DLD1 (cell line): ENCODE results near the gene AKT1S1.

ENCODE experiments used
- in situ Hi-C: cut with HindIII; loops from 2 replicates; pipeline ENCODE4 v1.10.0; 2017; ENCODE audit warnings: low sequenced_read_pairs

Gene AKT1S1

DNA sequence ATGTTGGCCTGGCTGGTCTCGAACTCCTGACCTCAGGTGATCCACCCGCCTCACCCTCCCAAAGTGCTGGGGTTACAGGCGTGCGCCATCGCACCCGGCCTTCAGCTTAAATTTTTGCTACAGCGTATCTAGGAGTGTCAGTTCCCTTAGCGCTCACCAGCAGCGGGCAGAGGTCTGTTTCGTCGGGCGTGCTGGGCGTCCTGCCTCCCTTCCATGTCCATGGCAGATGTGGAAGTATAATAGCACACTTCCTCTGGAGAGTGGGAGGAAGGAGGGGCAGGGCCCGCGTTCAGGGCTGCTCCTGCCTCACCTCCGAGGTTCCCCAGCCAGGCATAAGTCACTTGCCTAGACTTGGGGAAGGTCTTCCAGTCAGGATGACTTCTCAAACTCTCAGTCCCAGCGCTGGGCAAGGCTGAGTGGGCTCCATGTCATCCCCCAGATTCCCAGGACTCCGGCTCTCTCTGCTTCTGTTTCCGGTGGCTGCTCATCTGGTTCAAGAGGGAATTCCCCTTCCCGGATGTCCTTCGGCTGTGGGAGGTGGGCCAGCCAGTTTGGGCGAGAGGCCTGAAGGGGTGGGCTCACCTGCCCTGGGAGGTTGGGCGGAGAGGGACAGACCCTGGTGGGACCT lies 10.0 kb upstream of the AKT1S1 start:
- in situ Hi-C loops = no loop called here

GRCh38 chr19:49884760-49885159 lies 7.6 kb upstream of the AKT1S1 start:
- in situ Hi-C loops = no loop called here

DNA sequence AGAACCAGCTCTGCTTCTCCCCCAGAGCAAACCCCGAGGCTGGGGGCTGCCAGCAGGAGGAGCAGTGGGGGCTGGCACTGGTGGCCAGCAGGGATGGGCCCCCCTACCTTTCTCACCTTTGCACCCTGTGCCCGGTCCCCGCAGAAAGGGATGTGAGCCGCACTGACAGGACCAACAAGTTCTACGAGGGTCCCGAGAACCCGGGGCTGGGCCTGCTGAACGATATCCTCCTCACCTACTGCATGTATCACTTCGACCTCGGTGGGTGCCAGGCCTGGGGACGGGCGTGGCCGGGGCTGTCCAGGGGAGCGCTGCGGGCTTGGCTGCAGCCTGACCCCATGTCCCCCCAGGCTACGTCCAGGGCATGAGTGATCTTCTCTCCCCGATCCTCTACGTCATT lies 7.0 kb upstream of the AKT1S1 start:
- in situ Hi-C loops = no loop called here

GRCh38 chr19:49883094-49883493 lies 5.9 kb upstream of the AKT1S1 start:
- in situ Hi-C loops = no loop called here

GRCh38 chr19:49882643-49883042 lies 5.5 kb upstream of the AKT1S1 start:
- in situ Hi-C loops = no loop called here

DNA sequence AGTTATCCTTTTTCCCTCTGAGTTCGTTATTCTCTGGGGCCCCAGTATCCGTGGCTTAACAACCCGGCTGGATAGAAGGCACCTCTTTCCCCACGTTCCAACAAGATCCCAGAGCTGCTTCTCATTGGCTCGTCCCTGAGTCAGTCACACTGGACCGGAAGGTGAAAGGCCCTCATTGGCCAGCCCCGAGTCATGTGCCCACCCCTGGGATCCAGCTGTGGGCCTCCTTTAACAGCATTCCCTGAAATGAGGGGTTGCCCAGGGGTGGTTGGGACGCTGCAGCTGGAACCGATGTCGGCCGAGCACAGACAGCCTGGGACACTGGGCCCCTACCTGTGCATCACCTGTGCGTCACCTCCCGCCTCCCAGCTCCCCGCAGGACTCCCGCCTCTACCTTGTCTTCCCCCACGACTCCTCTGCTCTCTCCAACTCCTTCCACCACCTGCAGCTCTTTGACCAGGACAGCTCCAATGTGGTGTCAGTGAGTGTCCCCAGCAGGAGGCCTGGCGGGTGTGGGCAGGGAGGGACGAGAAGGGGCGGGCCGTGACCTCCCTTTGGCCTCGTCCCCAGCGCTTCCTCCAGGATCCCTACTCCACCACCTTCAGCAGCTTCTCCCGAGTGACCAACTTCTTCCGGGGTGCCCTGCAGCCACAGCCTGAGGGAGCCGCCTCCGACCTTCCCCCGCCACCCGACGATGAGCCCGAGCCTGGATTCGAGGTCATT lies 4.7 kb upstream of the AKT1S1 start:
- in situ Hi-C loops = no loop called here

- in situ Hi-C loops = no loop called here
Measured at GRCh38 chr19:49881186-49881585, 4.0 kb upstream of the AKT1S1 start.

GRCh38 chr19:49880162-49880869 lies 3.2 kb upstream of the AKT1S1 start:
- in situ Hi-C loops = no loop called here

GRCh38 chr19:49879243-49879963 lies 2.2 kb upstream of the AKT1S1 start:
- in situ Hi-C loops = no loop called here

- in situ Hi-C loops = no loop called here
Measured at GRCh38 chr19:49878744-49879070, 1.6 kb upstream of the AKT1S1 start.

- in situ Hi-C loops = no loop called here
Measured at GRCh38 chr19:49877879-49878743, 956 bp upstream of the AKT1S1 start.

GRCh38 chr19:49876422-49877019 lies 634 bp downstream of the AKT1S1 start:
- in situ Hi-C loops = no loop called here

GRCh38 chr19:49875857-49876421 lies 1.2 kb downstream of the AKT1S1 start:
- in situ Hi-C loops = no loop called here

GRCh38 chr19:49875177-49875576 lies 2.0 kb downstream of the AKT1S1 start:
- in situ Hi-C loops = no loop called here

DNA sequence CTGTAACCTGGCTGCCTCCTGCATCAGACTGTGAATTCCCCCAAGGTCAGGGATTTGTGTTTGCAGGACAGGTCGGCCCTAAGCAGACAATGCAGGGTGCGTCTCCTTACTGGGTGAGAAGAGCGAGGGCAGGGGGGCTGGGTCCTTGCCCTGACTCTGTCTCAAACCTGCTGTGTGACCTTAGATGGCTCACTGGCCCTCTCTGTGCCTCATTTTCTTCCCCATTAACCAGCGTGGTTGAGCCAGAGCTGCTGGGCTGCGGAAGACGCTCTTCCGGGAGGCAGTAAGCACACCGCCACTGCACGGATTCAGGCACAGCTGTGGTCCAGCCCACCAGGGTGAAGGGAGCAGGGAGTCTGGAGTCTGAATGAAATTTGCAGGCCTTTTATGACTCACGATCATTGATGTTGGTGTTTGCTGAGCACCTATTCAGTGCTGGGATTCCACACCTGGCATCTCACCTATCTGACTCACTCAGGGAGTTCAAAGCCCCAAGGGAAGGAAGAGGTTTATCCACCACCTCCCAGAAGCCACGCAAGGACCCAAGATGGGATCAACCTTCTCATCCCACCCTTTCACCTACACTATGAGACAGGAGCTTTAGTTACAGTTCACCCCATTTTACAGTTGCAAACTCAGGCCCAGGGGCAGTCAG lies 2.5 kb downstream of the AKT1S1 start:
- in situ Hi-C loops = no loop called here

- in situ Hi-C loops = no loop called here
Measured at GRCh38 chr19:49873834-49874233, 3.3 kb downstream of the AKT1S1 start.

DNA sequence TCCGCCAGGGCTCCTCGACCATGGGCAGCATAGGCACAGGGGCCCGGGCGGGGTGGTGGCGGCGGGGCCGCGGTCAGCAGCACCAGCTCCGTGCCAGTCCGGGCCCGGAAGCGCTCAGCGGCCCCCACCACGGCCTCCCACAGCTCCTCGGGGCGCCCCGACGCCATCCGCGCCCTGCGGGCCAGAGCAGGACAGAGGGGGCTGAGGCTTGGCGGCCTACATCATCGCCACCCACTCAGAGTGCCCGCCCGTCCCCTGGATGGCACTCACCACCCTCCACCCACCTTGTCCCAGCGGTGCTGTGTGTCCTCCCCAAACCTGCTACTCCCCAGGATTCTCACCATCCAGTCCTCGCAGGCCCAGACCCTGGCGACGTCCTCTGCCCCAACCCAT lies 4.0 kb downstream of the AKT1S1 start:
- in situ Hi-C loops = no loop called here

DNA sequence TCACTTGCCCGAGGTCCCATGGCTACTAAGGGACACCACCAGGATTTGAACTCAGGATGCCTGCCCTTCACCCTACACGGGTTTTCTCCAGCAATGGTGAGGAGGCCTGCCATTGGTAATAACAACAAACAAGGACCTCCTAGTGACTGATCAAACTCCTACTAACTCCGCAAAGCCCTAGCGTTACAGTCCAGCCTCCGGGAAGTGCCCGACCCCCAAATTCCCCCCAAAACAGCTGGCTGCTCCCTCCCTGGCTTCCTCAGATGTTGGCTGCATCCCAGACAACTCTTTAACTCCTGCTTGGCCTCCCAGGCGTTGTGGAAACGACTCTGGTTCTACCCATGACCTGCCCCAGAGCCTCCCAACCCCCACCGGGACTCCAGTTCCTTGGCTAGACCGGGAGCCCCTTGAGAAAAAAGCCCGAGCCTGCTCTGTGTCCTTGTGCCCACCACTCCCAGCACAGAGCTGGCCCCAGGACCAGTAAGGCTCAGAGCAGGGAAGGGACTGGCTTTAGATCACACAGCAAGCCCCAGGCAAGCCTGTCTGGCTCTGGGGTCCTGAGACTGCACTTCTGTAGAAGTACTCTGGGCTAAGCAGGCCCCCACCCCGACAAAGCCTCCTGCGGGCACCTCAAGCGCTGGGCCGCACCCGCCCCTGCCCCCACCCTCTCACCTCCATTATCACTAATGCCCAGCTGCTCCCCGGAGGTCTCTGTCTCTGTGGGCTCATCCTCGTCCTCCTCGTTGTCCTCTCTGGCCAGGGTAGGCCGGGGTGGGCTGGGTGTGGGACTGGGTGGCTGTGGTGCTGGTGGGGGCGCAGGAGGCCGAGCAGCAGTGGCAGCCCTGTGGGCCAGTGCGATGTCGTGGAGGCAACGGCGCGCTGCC lies 4.7 kb downstream of the AKT1S1 start:
- in situ Hi-C loops = no loop called here
